ENCODE data around the gene LAMTOR3.
"Not testable (repeated sequence)": the region's sequence is repeated elsewhere in the genome, so short reads cannot be mapped to it uniquely, and the experiment has no call there.

LAMTOR3 gene

DNA sequence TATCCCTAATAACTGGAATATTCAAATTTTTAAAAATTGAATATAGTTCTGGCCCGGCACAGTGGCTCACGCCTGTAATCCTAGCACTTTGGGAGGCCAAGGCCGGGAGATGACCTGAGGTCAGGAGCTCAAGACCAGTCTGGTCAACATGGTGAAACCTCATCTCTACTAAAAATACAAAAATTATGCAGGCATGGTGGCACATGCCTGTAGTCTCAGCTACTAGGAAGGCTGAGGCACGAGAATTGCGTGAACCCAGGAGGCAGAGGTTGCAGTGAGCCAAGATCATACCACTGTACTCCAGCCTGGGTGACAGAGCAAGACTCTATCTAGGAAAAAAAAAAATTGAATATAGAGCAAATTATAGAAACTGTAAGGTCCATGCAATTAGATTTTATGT, 64.2 kb downstream of the LAMTOR3 start:
- not testable (repeated sequence) for DNase-seq (ENCODE audit: low read depth in 2 of 2)

DNA sequence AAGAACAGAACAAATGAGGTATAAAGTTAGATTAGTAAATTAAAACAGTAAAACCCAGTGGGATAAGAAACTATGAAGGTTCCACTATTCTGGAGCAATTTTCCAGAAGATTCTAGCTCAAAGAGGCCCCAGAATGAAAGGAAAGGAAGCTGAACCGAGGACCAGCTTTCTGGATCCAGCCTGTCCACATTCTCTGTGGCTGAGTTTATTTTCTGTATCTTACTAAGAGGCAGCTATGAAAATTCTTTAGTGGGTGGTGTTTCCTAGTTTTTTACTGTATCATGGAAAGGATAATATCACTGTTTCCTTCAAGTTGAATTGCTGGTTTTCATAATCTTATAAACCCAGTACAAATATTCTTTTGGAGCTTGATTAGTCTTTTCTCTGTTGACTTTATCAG, 65.8 kb downstream of the LAMTOR3 start:
- no peak for DNase-seq (ENCODE audit: low read depth in 2 of 2)

Measured in stimulated activated CD8-positive, alpha-beta memory T cell treated with anti-CD3 and anti-CD28 coated beads, Interleukin-15, amount 100 ng/mL, for 4 hours (primary cell).